ENCODE data around the gene SLC5A10.

DNA sequence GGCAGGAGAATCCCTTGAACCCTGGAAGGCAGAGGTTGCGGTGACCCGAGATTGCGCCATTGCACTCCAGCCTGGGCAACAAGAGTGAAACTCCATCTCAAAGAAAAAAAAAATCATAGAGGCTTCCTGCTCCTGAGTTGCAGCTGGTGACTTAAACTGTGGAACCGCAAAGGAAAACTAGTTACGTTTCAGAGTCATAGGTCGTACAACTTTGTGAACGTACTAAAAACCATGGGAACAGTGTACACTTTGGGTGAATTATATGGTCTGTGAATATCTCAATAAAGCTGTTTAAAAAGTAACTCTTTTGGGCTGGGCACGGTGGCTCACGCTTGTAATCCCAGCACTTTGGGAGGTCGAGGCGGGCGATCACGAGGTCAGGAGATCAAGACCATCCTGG, 23.6 kb downstream of the SLC5A10 start:
- TF ChIP-seq, protein P1, sequence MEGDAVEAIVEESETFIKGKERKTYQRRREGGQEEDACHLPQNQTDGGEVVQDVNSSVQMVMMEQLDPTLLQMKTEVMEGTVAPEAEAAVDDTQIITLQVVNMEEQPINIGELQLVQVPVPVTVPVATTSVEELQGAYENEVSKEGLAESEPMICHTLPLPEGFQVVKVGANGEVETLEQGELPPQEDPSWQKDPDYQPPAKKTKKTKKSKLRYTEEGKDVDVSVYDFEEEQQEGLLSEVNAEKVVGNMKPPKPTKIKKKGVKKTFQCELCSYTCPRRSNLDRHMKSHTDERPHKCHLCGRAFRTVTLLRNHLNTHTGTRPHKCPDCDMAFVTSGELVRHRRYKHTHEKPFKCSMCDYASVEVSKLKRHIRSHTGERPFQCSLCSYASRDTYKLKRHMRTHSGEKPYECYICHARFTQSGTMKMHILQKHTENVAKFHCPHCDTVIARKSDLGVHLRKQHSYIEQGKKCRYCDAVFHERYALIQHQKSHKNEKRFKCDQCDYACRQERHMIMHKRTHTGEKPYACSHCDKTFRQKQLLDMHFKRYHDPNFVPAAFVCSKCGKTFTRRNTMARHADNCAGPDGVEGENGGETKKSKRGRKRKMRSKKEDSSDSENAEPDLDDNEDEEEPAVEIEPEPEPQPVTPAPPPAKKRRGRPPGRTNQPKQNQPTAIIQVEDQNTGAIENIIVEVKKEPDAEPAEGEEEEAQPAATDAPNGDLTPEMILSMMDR (IDR thresholded peaks at IDR 0.05) = no peak
- no peak for TF ChIP-seq POLR2A (IDR thresholded peaks at IDR 0.05)
